Measurements from ENCODE around the gene SLC28A1. TPM values are rescaled to one million over a fixed set of nuclear protein-coding genes. Genes with fewer than 3 reads are reported as not detected.

Gene SLC28A1
- total RNA-seq, 1 experiment from 2014 or later: 0.13 TPM

DNA sequence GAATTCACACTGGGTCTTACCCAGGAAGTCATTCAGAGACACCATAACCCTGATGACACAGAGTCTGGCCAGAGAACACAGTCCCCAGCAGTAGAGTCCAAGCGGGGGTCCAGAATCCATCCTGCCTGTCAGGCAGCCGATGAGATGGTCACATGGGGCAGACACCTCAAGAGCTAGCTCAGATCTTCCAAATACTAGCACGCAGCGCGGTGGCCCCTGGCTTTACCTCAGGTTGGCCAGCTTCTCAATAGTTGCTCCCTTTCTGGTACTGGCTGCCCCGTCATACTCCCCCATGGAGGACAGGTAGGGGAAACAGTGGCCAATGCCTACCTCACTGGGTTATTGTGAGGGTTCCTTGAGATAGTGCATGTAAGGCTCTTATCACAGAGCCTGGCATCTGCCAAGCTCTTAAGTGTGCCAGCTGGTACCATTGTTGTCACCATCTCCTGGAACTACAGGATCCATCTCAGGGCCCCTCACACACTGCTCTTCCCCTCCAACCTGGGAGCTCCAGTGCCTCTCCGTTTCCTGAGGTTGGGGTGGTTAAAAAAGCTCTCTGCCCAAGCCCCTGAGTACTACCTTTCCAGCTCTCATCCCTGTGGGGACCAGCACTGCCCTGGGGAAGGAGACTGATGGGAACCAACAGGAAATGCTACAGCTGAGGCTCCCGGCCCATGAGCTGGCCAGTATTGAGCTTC lies 3.5 kb upstream of the SLC28A1 start:
- Histone ChIP-seq H4K20me1 (ENCODE audit: control insufficient read depth, insufficient read depth, insufficient read length) (no peaks in the 10 kb centered on the region), H2AFZ (ENCODE audit: low read length) (no peak overlapping the region), H3K4me1 (ENCODE audit: insufficient read depth, low read length) (no peaks in the 10 kb centered on the region), H3K27me3 (ENCODE audit: insufficient read depth, low read length) (no peaks in the 10 kb centered on the region), H2BK5ac (ENCODE audit: insufficient read length, low read length) (no peak overlapping the region), H3T11ph (ENCODE audit: low read length) (no peak overlapping the region), H3K9me3 (ENCODE audit: control insufficient read depth, low read depth, low read length) (no peaks in the 10 kb centered on the region), H3K4ac (ENCODE audit: low read depth, low read length) (no peak overlapping the region), H3K23ac (ENCODE audit: insufficient read length, low read depth, low read length) (no peak overlapping the region), H3K23me2 (ENCODE audit: insufficient read length, low read depth, low read length, poor library complexity, severe bottlenecking) (no peaks in the 10 kb centered on the region), H4K8ac (replicated peaks; ENCODE audit: insufficient read length, low read depth, low read length) (no peak overlapping the region), H2BK120ac (ENCODE audit: low read depth, low read length, poor library complexity, severe bottlenecking) (no peak overlapping the region), H2BK12ac (ENCODE audit: insufficient read length, low read depth, low read length) (no peak overlapping the region), H2BK15ac (ENCODE audit: low read depth, low read length) (no peak overlapping the region), H3K79me2 (ENCODE audit: insufficient read depth, low read length) (no peaks in the 10 kb centered on the region), H3K27ac (ENCODE audit: insufficient read length, low read depth, low read length) (no peak overlapping the region), H3K14ac (ENCODE audit: insufficient read depth, low read length) (no peak overlapping the region), H2AK5ac (ENCODE audit: insufficient read length, low read length) (no peak overlapping the region), H3K18ac (ENCODE audit: insufficient read length, low read depth, low read length) (no peak overlapping the region), H3K79me1 (ENCODE audit: insufficient read depth, low read depth, low read length, poor library complexity, severe bottlenecking) (no peaks in the 10 kb centered on the region), H2BK20ac (ENCODE audit: low read depth, low read length, poor library complexity, severe bottlenecking) (no peak overlapping the region), H4K91ac (ENCODE audit: insufficient read length, low read depth, low read length) (no peak overlapping the region), H3K56ac (ENCODE audit: insufficient read length, low read depth, low read length) (no peak overlapping the region), H4K5ac (ENCODE audit: insufficient read length, low read depth, low read length) (no peak overlapping the region), H3K9ac (ENCODE audit: extremely low read depth, insufficient read length, low read length) (no peak overlapping the region), H3K4me2 (ENCODE audit: insufficient read depth, insufficient read length, low read length) (no peak overlapping the region)
- TF ChIP-seq, protein P1, sequence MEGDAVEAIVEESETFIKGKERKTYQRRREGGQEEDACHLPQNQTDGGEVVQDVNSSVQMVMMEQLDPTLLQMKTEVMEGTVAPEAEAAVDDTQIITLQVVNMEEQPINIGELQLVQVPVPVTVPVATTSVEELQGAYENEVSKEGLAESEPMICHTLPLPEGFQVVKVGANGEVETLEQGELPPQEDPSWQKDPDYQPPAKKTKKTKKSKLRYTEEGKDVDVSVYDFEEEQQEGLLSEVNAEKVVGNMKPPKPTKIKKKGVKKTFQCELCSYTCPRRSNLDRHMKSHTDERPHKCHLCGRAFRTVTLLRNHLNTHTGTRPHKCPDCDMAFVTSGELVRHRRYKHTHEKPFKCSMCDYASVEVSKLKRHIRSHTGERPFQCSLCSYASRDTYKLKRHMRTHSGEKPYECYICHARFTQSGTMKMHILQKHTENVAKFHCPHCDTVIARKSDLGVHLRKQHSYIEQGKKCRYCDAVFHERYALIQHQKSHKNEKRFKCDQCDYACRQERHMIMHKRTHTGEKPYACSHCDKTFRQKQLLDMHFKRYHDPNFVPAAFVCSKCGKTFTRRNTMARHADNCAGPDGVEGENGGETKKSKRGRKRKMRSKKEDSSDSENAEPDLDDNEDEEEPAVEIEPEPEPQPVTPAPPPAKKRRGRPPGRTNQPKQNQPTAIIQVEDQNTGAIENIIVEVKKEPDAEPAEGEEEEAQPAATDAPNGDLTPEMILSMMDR (conservative IDR thresholded peaks at IDR 0.05): no peak
- H3K4me1 Mint-ChIP-seq: peaks cover 9 to 12% of the 10 kb centered on the region in 2 experiments
- no peak overlapping the region for H3K4me3 Mint-ChIP-seq
- no peaks in the 10 kb centered on the region for H3K9me3 Mint-ChIP-seq
- H3K36me3 Mint-ChIP-seq (ENCODE audit: insufficient read depth in 1 of 3, low read depth in 3 of 3): no peaks in the 10 kb centered on the region
- peaks cover 9% of the 10 kb centered on the region for H3K27me3 Mint-ChIP-seq (ENCODE audit: low read depth)
- no CpG with 5 or more reads among the region's 8 CpGs for WGBS (ENCODE audit: extremely low coverage, insufficient read length, low lambda C conversion rate)
- no peak for DNase-seq
- no peak overlapping the region for H3K27ac Mint-ChIP-seq

Measured in H9 (cell line).